Measurements from ENCODE around the gene ARPC5. TPM values are rescaled to one million over a fixed set of nuclear protein-coding genes. Genes with fewer than 3 reads are reported as not detected.

The ARPC5 gene
- total RNA-seq, 4 donors from 2014 or later = 73.0 to 234 (median 170) TPM

- H3K4me3 ChIP-seq = no peak overlapping the region
- no peak overlapping the region for H3K27ac ChIP-seq
- intact Hi-C loops (cut with DNase I; ENCODE audit: low total_unique reads) = no loop called here
- DNase-seq = no peak
- H3K9me3 ChIP-seq = peaks cover 0 to 4% of the 10 kb centered on the region in 2 donors
- H3K4me1 ChIP-seq = no peaks in the 10 kb centered on the region
- TF ChIP-seq, protein P1, sequence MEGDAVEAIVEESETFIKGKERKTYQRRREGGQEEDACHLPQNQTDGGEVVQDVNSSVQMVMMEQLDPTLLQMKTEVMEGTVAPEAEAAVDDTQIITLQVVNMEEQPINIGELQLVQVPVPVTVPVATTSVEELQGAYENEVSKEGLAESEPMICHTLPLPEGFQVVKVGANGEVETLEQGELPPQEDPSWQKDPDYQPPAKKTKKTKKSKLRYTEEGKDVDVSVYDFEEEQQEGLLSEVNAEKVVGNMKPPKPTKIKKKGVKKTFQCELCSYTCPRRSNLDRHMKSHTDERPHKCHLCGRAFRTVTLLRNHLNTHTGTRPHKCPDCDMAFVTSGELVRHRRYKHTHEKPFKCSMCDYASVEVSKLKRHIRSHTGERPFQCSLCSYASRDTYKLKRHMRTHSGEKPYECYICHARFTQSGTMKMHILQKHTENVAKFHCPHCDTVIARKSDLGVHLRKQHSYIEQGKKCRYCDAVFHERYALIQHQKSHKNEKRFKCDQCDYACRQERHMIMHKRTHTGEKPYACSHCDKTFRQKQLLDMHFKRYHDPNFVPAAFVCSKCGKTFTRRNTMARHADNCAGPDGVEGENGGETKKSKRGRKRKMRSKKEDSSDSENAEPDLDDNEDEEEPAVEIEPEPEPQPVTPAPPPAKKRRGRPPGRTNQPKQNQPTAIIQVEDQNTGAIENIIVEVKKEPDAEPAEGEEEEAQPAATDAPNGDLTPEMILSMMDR (IDR thresholded peaks at IDR 0.05) = no peak
- TF ChIP-seq POLR2A (IDR thresholded peaks at IDR 0.05) = no peak
- no peaks in the 10 kb centered on the region for H3K36me3 ChIP-seq
- H3K27me3 ChIP-seq = no peaks in the 10 kb centered on the region
These were observed 40.5 kb upstream of the ARPC5 start for GRCh38 chr1:183675883-183676585.

DNA sequence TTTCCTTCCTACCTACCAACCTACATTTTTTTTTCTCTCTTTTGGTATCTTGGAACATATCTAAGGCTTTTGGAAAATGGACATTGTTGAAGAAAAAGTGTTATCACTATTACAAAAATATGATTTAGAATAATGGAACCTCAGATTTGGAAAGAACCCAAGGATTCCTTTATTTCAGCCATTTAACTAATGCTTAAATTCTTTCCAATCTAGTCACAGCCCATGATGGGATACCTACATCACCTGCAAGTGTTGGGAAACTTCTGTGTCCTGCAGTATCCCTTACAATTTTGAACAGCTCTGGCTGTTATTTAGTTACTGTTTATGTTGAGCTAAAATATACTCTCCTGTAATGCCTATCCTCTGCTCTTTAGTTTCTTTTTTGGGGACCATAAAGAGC, 39.8 kb upstream of the ARPC5 start:
- TF ChIP-seq POLR2A (IDR thresholded peaks at IDR 0.05) = no peak
- TF ChIP-seq, protein P1 (IDR thresholded peaks at IDR 0.05) = no peak
- intact Hi-C loops (cut with DNase I; ENCODE audit: low total_unique reads) = no loop called here
- no peaks in the 10 kb centered on the region for H3K27me3 ChIP-seq

GRCh38 chr1:183674886-183675285, 39.3 kb upstream of the ARPC5 start:
- H3K4me3 ChIP-seq = no peak overlapping the region
- H3K27me3 ChIP-seq = no peaks in the 10 kb centered on the region
- TF ChIP-seq, protein P1 (IDR thresholded peaks at IDR 0.05) = no peak
- TF ChIP-seq POLR2A (IDR thresholded peaks at IDR 0.05) = no peak
- peaks cover 0 to 4% of the 10 kb centered on the region in 2 donors for H3K9me3 ChIP-seq
- no peak overlapping the region for H3K27ac ChIP-seq
- intact Hi-C loops (cut with DNase I; ENCODE audit: low total_unique reads) = no loop called here
- no peak for DNase-seq
- no peaks in the 10 kb centered on the region for H3K36me3 ChIP-seq
- H3K4me1 ChIP-seq = no peaks in the 10 kb centered on the region

More for the DNA sequence above, 39.8 kb upstream of the ARPC5 start:
- no peak for DNase-seq
- H3K4me1 ChIP-seq = no peaks in the 10 kb centered on the region
- H3K36me3 ChIP-seq = no peaks in the 10 kb centered on the region
- peaks cover 0 to 4% of the 10 kb centered on the region in 2 donors for H3K9me3 ChIP-seq
- no peak overlapping the region for H3K27ac ChIP-seq
- H3K4me3 ChIP-seq = no peak overlapping the region

GRCh38 chr1:183674339-183674738, 38.8 kb upstream of the ARPC5 start:
- no peaks in the 10 kb centered on the region for H3K27me3 ChIP-seq
- no peaks in the 10 kb centered on the region for H3K36me3 ChIP-seq
- no peak overlapping the region for H3K27ac ChIP-seq
- DNase-seq = peak in 1 of 2 donors; percentile 53
- H3K9me3 ChIP-seq = peaks cover 0 to 4% of the 10 kb centered on the region in 2 donors
- intact Hi-C loops (cut with DNase I; ENCODE audit: low total_unique reads) = no loop called here
- no peaks in the 10 kb centered on the region for H3K4me1 ChIP-seq
- H3K4me3 ChIP-seq = no peak overlapping the region
- no peak for TF ChIP-seq POLR2A (IDR thresholded peaks at IDR 0.05)
- TF ChIP-seq, protein P1 (IDR thresholded peaks at IDR 0.05) = no peak

DNA sequence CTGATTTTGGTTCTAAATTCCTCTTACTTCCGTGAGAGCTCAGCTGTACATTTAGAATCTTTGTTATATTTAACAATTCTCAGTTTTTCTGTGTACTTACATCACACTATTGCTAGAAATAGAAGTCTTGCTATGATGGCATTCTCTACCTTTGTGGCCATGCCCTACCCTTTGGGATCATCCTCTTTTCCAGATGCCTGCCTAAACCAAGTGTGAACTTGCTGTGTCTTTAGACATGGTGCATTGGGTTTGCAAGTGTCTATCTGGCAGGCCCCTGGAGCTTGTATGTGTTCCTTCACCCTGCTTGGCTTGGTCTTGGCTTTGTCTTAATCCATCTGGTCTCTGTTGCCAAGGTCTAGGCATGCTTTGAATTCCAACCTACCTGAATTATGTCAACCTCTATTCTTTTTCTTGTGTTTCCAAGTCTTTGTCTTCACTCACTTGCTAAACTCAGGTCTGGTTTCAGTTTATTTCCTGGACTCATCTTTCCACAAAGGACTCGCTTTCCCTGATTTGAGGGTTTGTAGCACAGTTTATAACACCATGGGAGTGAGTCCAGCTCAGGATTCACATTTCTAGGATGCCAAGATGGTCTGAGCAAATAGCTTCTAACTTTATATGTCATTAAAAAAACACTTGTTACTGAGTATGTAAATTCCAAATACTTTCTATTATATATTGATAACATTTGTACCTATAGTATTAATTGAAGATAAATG, 38.2 kb upstream of the ARPC5 start:
- Histone ChIP-seq H3K4me3 (no peak overlapping the region), H3K27me3 (no peaks in the 10 kb centered on the region), H3K4me1 (no peaks in the 10 kb centered on the region), H3K36me3 (no peaks in the 10 kb centered on the region), H3K27ac (no peak overlapping the region), H3K9me3 (peaks cover 0 to 4% of the 10 kb centered on the region in 2 donors)
- TF ChIP-seq, protein P1 (IDR thresholded peaks at IDR 0.05) = no peak
- TF ChIP-seq POLR2A (IDR thresholded peaks at IDR 0.05) = no peak
- DNase-seq = no peak
- intact Hi-C loops (cut with DNase I; ENCODE audit: low total_unique reads) = no loop called here
